ENCODE measurements around the gene METAP2.

- TF ChIP-seq CTCF (IDR thresholded peaks at IDR 0.05) (no peak), POLR2A (IDR thresholded peaks at IDR 0.05) (no peak)
These were observed 38.6 kb upstream of the METAP2 start for GRCh38 chr12:95435355-95435754.
